Smooth muscle cell (in vitro differentiated cells): Measurements from ENCODE around the gene P2RX1. TPM values are rescaled to one million over a fixed set of nuclear protein-coding genes. Genes with fewer than 3 reads are reported as not detected.

Source experiments
- DNase-seq: peaks from one replicate; lab custom pipeline; 2025; ENCODE audit not compliant: unreplicated experiment; lab: John Stamatoyannopoulos, UW
- H2AFZ ChIP-seq: fragments of 200-600 bp; sonication (generic); 2 replicates; pipeline ENCODE4 v1.6.0; 2016; ENCODE audit warnings: antibody characterized with exemption, low read depth, mild to moderate bottlenecking
- H3F3A ChIP-seq: fragments of 200-600 bp; sonication (generic); 2 replicates; pipeline ENCODE4 v1.6.0; 2017; ENCODE audit warnings: antibody characterized with exemption, low read depth
- H3K27ac ChIP-seq: fragments of 200-600 bp; sonication (generic); 2 replicates; pipeline ENCODE4 v1.5.1; 2016; ENCODE audit warnings: low read depth, mild to moderate bottlenecking
- H3K27me3 ChIP-seq: fragments of 200-600 bp; sonication (generic); 2 replicates; pipeline ENCODE4 v1.6.1; 2016; ENCODE audit warnings: low read depth, mild to moderate bottlenecking
- H3K36me3 ChIP-seq: fragments of 200-600 bp; sonication (generic); 2 replicates; pipeline ENCODE4 v1.5.1; 2016; ENCODE audit warnings: low read depth
- H3K4me1 ChIP-seq: fragments of 200-600 bp; sonication (generic); 2 replicates; pipeline ENCODE4 v1.5.1; 2016; ENCODE audit warnings: low read depth
- H3K4me2 ChIP-seq: fragments of 200-600 bp; sonication (generic); 2 replicates; pipeline ENCODE4 v1.6.0; 2016; ENCODE audit warnings: mild to moderate bottlenecking
- H3K4me3 ChIP-seq: fragments of 200-600 bp; sonication (generic); 2 replicates; pipeline ENCODE4 v1.5.1; 2016; ENCODE audit warnings: mild to moderate bottlenecking
- H3K79me2 ChIP-seq: fragments of 200-600 bp; sonication (generic); 2 replicates; pipeline ENCODE4 v1.6.0; 2016; ENCODE audit warnings: low read depth, mild to moderate bottlenecking
- H3K9ac ChIP-seq: fragments of 200-600 bp; sonication (generic); 2 replicates; pipeline ENCODE4 v1.6.0; 2016; ENCODE audit warnings: low read depth
- H3K9me3 ChIP-seq: fragments of 200-600 bp; sonication (generic); replicated peaks from 2 replicates; pipeline ENCODE4 v1.5.1; 2016; ENCODE audit warnings: low read depth
- H4K20me1 ChIP-seq: fragments of 200-600 bp; sonication (generic); 2 replicates; pipeline ENCODE4 v1.6.0; 2016; ENCODE audit warnings: low read depth
- WGBS: methylation state at CpG from one replicate; pipeline ENCODE4 v1.1.7; 2016; ENCODE audit warnings: low lambda C conversion rate; 5-methylcytosine and 5-hydroxymethylcytosine counted together
- polyA plus RNA-seq: library from polyadenylated mRNA; unstranded; fragments of >200 nt; fragmentation: Nextera tagmentation; extraction: Ambion mirVana; gene quantifications from 2 replicates; pipeline ENCODE4 v1.2.1, GENCODE V29; 2016
- total RNA-seq: library from RNA; depleted of rRNA; stranded (reverse); fragments of >200 nt; gene quantifications from 2 replicates; pipeline ENCODE4 v1.2.3, GENCODE V29; 2014
- TF ChIP-seq, protein P1 (sequence below): fragments of 200-600 bp; sonication (generic); IDR thresholded peaks from 2 replicates; pipeline ENCODE4 v1.5.1; 2017; ENCODE audit warnings: borderline replicate concordance, mild to moderate bottlenecking, antibody characterized with exemption; ENCODE audit not compliant: insufficient read depth, poor library complexity, severe bottlenecking

Gene P2RX1
- total and polyA plus RNA-seq, 2 experiments from 2014 or later = 1.3 to 3.2 TPM

DNA sequence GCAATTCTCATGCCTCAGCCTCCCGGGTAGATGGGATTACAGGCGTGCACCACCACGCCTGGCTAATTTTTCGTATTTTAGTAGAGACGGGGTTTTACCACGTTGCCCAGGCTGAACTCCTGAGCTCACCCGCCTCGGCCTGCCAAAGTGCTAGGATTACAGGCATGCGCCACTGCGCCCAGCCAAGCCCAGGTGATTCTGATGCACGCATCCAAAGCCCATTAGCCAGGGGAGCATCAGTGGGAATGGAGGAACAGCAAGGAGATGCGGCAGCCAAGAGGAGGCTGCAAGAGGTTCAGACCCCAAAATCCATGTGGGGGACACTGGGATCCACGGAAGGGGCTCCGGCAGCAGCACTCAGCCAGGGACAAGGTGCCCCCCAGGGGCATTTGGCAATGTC, 35.9 kb upstream of the P2RX1 start:
- no peaks in the 10 kb centered on the region for H3K36me3 ChIP-seq
- H3K4me2 ChIP-seq = no peak overlapping the region
- no peak for DNase-seq
- WGBS = 95% methylated on average over 14 of the region's 14 CpGs
- no peaks in the 10 kb centered on the region for H3K27me3 ChIP-seq
- no peaks in the 10 kb centered on the region for H4K20me1 ChIP-seq
- H3K4me3 ChIP-seq = no peak overlapping the region
- H3F3A ChIP-seq = no peaks in the 10 kb centered on the region
- H3K9ac ChIP-seq = no peak overlapping the region
- H2AFZ ChIP-seq = no peak overlapping the region
- H3K79me2 ChIP-seq = no peaks in the 10 kb centered on the region
- H3K4me1 ChIP-seq = no peaks in the 10 kb centered on the region
- TF ChIP-seq, protein P1, sequence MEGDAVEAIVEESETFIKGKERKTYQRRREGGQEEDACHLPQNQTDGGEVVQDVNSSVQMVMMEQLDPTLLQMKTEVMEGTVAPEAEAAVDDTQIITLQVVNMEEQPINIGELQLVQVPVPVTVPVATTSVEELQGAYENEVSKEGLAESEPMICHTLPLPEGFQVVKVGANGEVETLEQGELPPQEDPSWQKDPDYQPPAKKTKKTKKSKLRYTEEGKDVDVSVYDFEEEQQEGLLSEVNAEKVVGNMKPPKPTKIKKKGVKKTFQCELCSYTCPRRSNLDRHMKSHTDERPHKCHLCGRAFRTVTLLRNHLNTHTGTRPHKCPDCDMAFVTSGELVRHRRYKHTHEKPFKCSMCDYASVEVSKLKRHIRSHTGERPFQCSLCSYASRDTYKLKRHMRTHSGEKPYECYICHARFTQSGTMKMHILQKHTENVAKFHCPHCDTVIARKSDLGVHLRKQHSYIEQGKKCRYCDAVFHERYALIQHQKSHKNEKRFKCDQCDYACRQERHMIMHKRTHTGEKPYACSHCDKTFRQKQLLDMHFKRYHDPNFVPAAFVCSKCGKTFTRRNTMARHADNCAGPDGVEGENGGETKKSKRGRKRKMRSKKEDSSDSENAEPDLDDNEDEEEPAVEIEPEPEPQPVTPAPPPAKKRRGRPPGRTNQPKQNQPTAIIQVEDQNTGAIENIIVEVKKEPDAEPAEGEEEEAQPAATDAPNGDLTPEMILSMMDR = no peak
- no peaks in the 10 kb centered on the region for H3K9me3 ChIP-seq
- no peak overlapping the region for H3K27ac ChIP-seq

DNA sequence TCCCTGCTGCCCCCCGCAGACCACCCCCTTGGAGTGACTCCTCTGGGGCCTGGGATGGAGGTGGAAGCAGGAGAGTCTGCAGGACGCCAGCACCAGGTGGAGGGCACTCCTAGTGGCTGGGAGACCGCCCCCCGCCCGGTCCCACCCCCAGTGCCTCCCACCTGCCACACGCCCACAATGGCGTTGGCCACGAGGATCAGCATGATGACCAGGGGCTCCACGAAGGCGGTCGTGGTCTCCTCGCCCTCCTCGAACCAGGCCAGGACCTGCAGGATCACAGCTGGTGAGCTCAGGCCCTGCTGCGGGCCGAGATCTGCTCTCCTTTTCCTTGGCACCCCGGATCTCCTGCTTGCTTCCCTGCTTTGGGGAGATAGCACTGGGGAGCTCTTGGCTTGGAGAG, 35.2 kb upstream of the P2RX1 start:
- Histone ChIP-seq H3K4me2 (no peak overlapping the region), H3K9ac (no peak overlapping the region), H2AFZ (no peak overlapping the region), H3F3A (no peaks in the 10 kb centered on the region), H3K36me3 (no peaks in the 10 kb centered on the region), H3K27me3 (no peaks in the 10 kb centered on the region), H3K4me1 (no peaks in the 10 kb centered on the region), H4K20me1 (no peaks in the 10 kb centered on the region), H3K27ac (no peak overlapping the region), H3K9me3 (no peaks in the 10 kb centered on the region), H3K79me2 (no peaks in the 10 kb centered on the region), H3K4me3 (no peak overlapping the region)
- no peak for DNase-seq
- TF ChIP-seq, protein P1 = no peak
- 94% methylated on average over 12 of the region's 16 CpGs for WGBS

DNA sequence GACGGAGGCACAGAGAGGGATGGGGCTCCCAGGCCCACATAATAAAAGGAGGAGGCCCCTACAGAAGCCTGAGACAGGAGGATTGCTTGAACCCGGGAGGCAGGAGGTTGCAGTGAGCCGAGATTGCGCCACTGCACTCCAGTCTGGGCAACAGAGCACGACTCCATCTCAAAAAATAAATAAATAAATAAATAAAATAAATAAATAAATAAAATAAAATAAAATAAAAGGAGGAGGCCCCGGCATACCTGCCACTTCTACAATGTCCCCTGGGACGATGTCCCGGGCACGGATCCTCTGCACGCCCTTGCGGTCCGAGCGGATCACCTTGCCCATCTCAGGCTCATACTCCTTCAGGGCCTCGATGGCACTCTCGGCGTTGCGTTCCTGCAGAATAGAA, 34.7 kb upstream of the P2RX1 start:
- Histone ChIP-seq H2AFZ (no peak overlapping the region), H3K9ac (no peak overlapping the region), H3K79me2 (no peaks in the 10 kb centered on the region), H3K27me3 (no peaks in the 10 kb centered on the region), H3K4me1 (no peaks in the 10 kb centered on the region), H3K9me3 (no peaks in the 10 kb centered on the region), H3K27ac (no peak overlapping the region), H3K4me3 (no peak overlapping the region), H4K20me1 (no peaks in the 10 kb centered on the region), H3K4me2 (no peak overlapping the region), H3K36me3 (no peaks in the 10 kb centered on the region), H3F3A (no peaks in the 10 kb centered on the region)
- no peak for DNase-seq
- 96% methylated on average over 17 of the region's 17 CpGs for WGBS
- TF ChIP-seq, protein P1 = no peak

DNA sequence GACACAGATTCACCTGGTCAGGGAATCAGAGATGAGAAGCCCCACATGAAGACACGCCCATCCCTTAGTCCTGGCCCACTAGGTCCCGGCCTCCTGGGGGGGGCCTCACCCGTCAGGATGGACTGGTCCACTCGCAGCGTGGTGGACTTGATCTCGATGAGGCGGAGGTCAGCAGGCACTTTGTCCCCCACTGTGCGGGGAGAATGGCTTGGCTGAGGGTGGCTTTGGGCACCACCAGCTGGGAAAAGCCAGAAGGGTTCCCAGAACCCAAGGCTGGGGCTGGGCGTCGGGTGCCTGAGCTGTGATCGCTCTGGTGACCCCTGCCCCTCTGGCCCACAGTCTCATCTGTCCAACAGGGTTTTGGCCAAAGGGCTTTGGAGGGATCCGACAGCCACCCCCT, 34.3 kb upstream of the P2RX1 start:
- Histone ChIP-seq H3K27me3 (no peaks in the 10 kb centered on the region), H3K9me3 (no peaks in the 10 kb centered on the region), H3K9ac (no peak overlapping the region), H4K20me1 (no peaks in the 10 kb centered on the region), H2AFZ (no peak overlapping the region), H3K4me3 (no peak overlapping the region), H3K79me2 (no peaks in the 10 kb centered on the region), H3F3A (no peaks in the 10 kb centered on the region), H3K36me3 (no peaks in the 10 kb centered on the region), H3K4me2 (no peak overlapping the region), H3K27ac (no peak overlapping the region), H3K4me1 (no peaks in the 10 kb centered on the region)
- TF ChIP-seq, protein P1 = no peak
- WGBS = 94% methylated on average over 12 of the region's 12 CpGs
- DNase-seq = no peak
